ENCODE data around the gene RNF19B.

RNF19B gene

DNA sequence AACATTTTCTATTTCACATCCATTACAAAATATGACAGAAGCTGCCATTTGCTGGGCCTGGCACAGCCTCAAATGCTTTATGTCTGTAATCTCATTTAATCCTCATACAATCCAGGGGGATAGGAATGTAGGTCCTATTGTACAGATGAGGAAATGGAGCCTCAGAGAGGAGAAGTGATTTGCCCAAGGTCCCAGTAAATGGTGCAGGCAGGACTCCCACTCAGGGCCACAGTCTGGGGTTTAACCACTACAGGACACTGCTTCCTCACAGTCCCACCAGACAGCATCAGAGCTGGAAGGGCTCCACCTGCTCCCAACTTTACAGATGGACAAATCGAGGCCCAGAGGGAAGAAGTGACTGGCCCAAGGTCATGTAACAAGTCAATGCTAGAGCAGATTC lies 20.6 kb upstream of the RNF19B start:
- no peak for DNase-seq (ENCODE audit: extremely low read depth, low read depth)
- H3K4me3 ChIP-seq (replicated peaks; ENCODE audit: low read depth, low read length), result no peak overlapping the region
- TF ChIP-seq, protein P1, sequence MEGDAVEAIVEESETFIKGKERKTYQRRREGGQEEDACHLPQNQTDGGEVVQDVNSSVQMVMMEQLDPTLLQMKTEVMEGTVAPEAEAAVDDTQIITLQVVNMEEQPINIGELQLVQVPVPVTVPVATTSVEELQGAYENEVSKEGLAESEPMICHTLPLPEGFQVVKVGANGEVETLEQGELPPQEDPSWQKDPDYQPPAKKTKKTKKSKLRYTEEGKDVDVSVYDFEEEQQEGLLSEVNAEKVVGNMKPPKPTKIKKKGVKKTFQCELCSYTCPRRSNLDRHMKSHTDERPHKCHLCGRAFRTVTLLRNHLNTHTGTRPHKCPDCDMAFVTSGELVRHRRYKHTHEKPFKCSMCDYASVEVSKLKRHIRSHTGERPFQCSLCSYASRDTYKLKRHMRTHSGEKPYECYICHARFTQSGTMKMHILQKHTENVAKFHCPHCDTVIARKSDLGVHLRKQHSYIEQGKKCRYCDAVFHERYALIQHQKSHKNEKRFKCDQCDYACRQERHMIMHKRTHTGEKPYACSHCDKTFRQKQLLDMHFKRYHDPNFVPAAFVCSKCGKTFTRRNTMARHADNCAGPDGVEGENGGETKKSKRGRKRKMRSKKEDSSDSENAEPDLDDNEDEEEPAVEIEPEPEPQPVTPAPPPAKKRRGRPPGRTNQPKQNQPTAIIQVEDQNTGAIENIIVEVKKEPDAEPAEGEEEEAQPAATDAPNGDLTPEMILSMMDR (IDR thresholded peaks at IDR 0.05; ENCODE audit: low read depth, low read length, missing control alignments), result no peak

DNA sequence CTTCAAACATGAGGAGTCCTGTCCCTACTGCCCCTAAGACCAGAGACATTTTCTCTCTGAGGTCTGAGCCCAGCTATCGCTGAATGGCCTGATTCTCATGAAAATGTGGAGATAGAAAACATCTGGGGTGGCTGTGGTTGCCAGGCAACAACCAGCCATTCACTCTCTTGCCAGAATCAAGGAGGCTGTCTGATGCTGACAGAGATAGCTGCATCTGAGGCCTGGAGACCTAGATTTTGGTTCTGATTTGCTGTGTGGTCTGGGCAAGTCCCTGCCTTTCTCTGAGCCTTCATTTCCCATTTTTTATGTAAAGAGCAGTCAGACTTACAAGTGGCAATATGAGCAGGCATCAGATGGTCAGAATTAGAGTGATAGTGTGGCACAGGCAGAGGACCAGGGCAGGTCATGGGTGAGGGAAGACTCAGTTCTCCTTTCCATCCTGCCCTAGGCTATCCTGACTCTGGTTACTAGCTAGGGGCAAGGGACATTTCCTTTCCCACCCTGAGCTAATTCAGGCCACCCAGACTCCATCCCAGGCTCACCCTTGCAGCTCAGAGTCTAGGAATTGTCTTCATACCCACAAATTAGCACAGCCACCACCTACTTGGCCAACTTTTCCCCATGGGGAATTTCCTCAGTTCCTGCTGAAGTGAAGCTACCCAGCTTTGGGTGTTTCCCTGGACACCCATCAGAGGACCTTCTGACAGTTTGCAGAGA lies 20.0 kb upstream of the RNF19B start:
- no peak overlapping the region for H3K4me3 ChIP-seq (replicated peaks; ENCODE audit: low read depth, low read length)
- TF ChIP-seq, protein P1 (IDR thresholded peaks at IDR 0.05; ENCODE audit: low read depth, low read length, missing control alignments), result no peak
- DNase-seq (ENCODE audit: extremely low read depth, low read depth), result no peak

- TF ChIP-seq, protein P1 (IDR thresholded peaks at IDR 0.05; ENCODE audit: low read depth, low read length, missing control alignments), result no peak
- DNase-seq (ENCODE audit: extremely low read depth, low read depth), result no peak
- H3K4me3 ChIP-seq (replicated peaks; ENCODE audit: low read depth, low read length), result no peak overlapping the region
Measured at GRCh38 chr1:32984090-32984454, 19.5 kb upstream of the RNF19B start.

GRCh38 chr1:32983020-32983419 lies 18.4 kb upstream of the RNF19B start:
- TF ChIP-seq, protein P1 (IDR thresholded peaks at IDR 0.05; ENCODE audit: low read depth, low read length, missing control alignments), result no peak

DNA sequence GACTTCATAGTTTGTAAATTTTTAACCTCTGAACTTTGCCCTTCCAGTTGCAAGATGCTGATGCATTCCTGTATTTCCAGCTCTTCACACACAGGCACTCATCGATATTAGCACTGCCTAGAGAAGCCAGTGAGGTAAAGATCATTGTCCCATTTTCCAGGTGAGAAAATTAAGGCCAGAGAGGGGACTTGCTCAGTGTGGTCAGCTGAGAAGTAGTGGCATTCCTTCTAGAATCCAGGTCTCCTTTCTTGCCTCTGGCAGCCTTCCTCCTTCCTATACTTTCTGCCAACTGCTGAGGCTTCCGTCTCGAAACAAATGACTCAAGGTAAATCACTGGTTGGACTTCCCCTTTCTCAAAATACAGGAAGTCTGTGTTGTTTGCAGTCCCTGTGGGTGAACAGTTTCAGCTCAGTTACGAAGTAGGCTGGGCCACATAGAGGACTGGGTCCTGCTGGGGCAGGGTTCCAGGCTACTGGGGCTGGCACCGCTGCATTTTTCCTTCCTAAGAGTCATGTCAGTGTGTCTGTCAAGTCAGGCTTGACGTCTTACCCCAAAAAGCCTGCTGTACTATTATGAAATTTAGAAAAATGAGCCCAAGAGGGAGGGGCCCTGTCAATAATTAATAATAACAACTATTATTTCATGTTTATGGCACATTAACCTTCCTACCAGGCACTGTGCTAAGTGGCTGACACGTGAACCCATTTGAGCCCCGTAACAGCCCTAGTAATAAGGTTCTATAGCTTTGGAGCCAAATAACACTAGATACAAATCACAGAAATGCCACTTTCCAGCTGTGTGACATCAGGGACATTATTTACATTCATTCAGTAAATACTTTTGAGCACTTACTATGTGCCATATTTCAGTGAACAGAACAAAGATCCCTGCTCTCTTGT lies 16.6 kb upstream of the RNF19B start:
- no peak overlapping the region for H3K4me3 ChIP-seq (replicated peaks; ENCODE audit: low read depth, low read length)
- no peak for DNase-seq (ENCODE audit: extremely low read depth, low read depth)

More at GRCh38 chr1:32983020-32983419, 18.4 kb upstream of the RNF19B start:
- no peak overlapping the region for H3K4me3 ChIP-seq (replicated peaks; ENCODE audit: low read depth, low read length)
- no peak for DNase-seq (ENCODE audit: extremely low read depth, low read depth)

GRCh38 chr1:32980080-32980479 lies 15.5 kb upstream of the RNF19B start:
- H3K4me3 ChIP-seq (replicated peaks; ENCODE audit: low read depth, low read length), result no peak overlapping the region
- TF ChIP-seq, protein P1 (IDR thresholded peaks at IDR 0.05; ENCODE audit: low read depth, low read length, missing control alignments), result no peak
- DNase-seq (ENCODE audit: extremely low read depth, low read depth), result no peak

More for the DNA sequence above, 16.6 kb upstream of the RNF19B start:
- TF ChIP-seq, protein P1 (IDR thresholded peaks at IDR 0.05; ENCODE audit: low read depth, low read length, missing control alignments), result no peak
